ENCODE results near the gene MRTFA.
"Not testable (repeated sequence)": the region's sequence is repeated elsewhere in the genome, so short reads cannot be mapped to it uniquely, and the experiment has no call there.

Gene MRTFA

DNA sequence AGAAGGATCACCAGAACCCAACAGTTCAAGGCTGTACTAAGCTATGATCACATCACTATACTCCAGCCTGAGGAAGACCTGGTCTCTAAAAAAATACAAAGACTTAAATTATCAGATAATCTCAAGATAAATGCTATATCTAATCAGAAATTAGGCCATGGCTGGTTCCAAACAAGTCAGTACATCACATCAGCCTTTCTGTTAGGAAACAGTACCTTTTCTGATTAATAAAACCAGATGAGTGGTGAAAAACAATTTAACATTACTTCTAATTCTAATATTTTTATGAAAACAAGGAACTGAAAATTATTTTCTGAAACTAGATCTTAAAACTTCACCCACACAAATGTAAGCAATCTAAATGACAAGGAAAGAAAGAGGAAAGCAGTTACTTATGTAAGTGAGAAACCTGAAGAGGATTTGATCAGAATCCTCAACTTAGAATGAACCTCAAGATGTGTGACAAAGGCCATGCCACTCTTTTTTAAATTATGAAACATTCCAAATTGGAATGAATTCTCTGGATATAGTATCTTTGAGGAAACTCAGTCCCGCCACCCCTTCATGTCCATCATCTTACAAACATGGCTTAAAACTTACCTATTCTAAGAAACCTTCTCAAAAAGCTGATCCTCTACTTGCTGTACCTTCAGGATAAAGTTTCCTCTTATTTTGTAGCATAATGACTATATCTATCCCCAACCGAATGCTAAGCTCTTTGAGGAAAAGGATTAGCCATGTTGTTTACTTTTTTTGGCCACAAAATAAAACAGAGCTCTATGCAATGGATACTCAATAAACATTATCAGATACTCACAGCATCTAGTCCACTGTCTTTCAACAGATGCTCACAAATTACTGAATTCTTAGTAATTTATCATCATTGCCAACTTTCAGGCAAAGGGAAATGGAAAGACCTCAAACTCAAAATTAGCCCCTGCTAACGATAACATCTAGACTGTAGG lies 132.0 kb downstream of the MRTFA start:
- no peaks in the 10 kb centered on the region for H3K27me3 ChIP-seq (ENCODE audit: control insufficient read depth in 1 of 2, insufficient read depth in 2 of 2, low read length in 2 of 2)
- H3K36me3 ChIP-seq (ENCODE audit: control insufficient read depth in 1 of 2, insufficient read depth in 2 of 2, low read length in 2 of 2) = no peaks in the 10 kb centered on the region
- no peak overlapping the region for H3K9ac ChIP-seq (ENCODE audit: low read depth in 1 of 2, low read length in 2 of 2)
- H3K27ac ChIP-seq (ENCODE audit: low read depth, low read length) = no peak overlapping the region
- H3K9me3 ChIP-seq (ENCODE audit: control insufficient read depth in 1 of 2, low read length in 2 of 2) = no peaks in the 10 kb centered on the region
- peaks cover 13 to 24% of the 10 kb centered on the region in 2 donors for H3K4me1 ChIP-seq (ENCODE audit: control insufficient read depth in 1 of 2, insufficient read depth in 2 of 2, low read length in 2 of 2)
- no peak overlapping the region for H3K4me3 ChIP-seq (ENCODE audit: low read depth in 1 of 2, low read length in 2 of 2)

DNA sequence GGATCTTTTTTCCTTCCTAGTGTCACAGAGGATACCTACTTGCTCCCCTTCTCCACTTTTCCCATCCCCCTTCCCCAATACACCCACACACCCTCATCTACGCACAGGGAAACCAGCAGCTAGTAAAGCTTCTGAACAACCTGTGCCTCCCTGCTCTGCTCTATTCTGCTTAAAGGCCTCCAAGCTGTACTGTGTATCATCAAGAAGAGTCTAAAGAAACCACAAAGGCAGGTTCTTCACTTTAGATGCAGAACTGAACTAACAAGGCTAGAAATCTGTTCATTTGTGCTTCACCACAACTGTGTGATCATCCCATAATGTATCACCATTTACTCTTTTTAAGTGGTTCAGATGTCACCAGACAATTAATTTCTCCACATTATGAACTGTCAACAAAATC lies 133.6 kb downstream of the MRTFA start:
- H3K9me3 ChIP-seq (ENCODE audit: control insufficient read depth in 1 of 2, low read length in 2 of 2) = no peaks in the 10 kb centered on the region

DNA sequence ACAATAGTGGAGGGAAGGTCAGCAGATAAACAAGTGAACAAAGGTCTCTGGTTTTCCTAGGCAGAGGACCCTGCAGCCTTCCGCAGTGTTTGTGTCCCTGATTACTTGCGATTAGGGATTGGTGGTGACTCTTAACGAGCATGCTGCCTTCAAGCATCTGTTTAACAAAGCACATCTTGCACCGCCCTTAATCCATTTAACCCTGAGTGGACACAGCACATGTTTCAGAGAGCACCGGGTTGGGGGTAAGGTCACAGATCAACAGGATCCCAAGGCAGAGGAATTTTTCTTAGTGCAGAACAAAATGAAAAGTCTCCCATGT lies 136.1 kb downstream of the MRTFA start:
- peaks cover 0 to 25% of the 10 kb centered on the region in 2 donors for H3K4me1 ChIP-seq (ENCODE audit: control insufficient read depth in 1 of 2, insufficient read depth in 2 of 2, low read length in 2 of 2)
- not testable (repeated sequence) for H3K4me3 ChIP-seq (ENCODE audit: low read depth in 1 of 2, low read length in 2 of 2); H3K9me3 ChIP-seq (ENCODE audit: control insufficient read depth in 1 of 2, low read length in 2 of 2); H3K27ac ChIP-seq (ENCODE audit: low read depth, low read length); H3K27me3 ChIP-seq (ENCODE audit: control insufficient read depth in 1 of 2, insufficient read depth in 2 of 2, low read length in 2 of 2); H3K36me3 ChIP-seq (ENCODE audit: control insufficient read depth in 1 of 2, insufficient read depth in 2 of 2, low read length in 2 of 2); H3K9ac ChIP-seq (ENCODE audit: low read depth in 1 of 2, low read length in 2 of 2)

More for the DNA sequence above, 133.6 kb downstream of the MRTFA start:
- Histone ChIP-seq H3K9ac (ENCODE audit: low read depth in 1 of 2, low read length in 2 of 2) (no peak overlapping the region), H3K36me3 (ENCODE audit: control insufficient read depth in 1 of 2, insufficient read depth in 2 of 2, low read length in 2 of 2) (no peaks in the 10 kb centered on the region), H3K27me3 (ENCODE audit: control insufficient read depth in 1 of 2, insufficient read depth in 2 of 2, low read length in 2 of 2) (no peaks in the 10 kb centered on the region), H3K27ac (ENCODE audit: low read depth, low read length) (no peak overlapping the region), H3K4me3 (ENCODE audit: low read depth in 1 of 2, low read length in 2 of 2) (no peak overlapping the region), H3K4me1 (ENCODE audit: control insufficient read depth in 1 of 2, insufficient read depth in 2 of 2, low read length in 2 of 2) (peaks cover 0 to 22% of the 10 kb centered on the region in 2 donors)

GRCh38 chr22:40499209-40499623 lies 137.3 kb downstream of the MRTFA start:
- peaks cover 0 to 15% of the 10 kb centered on the region in 2 donors for H3K4me1 ChIP-seq (ENCODE audit: control insufficient read depth in 1 of 2, insufficient read depth in 2 of 2, low read length in 2 of 2)
- H3K9me3 ChIP-seq (ENCODE audit: control insufficient read depth in 1 of 2, low read length in 2 of 2) = no peaks in the 10 kb centered on the region
- no peaks in the 10 kb centered on the region for H3K27me3 ChIP-seq (ENCODE audit: control insufficient read depth in 1 of 2, insufficient read depth in 2 of 2, low read length in 2 of 2)
- no peak overlapping the region for H3K4me3 ChIP-seq (ENCODE audit: low read depth in 1 of 2, low read length in 2 of 2)
- H3K36me3 ChIP-seq (ENCODE audit: control insufficient read depth in 1 of 2, insufficient read depth in 2 of 2, low read length in 2 of 2) = no peaks in the 10 kb centered on the region
- no peak overlapping the region for H3K27ac ChIP-seq (ENCODE audit: low read depth, low read length)
- H3K9ac ChIP-seq (ENCODE audit: low read depth in 1 of 2, low read length in 2 of 2) = no peak overlapping the region

DNA sequence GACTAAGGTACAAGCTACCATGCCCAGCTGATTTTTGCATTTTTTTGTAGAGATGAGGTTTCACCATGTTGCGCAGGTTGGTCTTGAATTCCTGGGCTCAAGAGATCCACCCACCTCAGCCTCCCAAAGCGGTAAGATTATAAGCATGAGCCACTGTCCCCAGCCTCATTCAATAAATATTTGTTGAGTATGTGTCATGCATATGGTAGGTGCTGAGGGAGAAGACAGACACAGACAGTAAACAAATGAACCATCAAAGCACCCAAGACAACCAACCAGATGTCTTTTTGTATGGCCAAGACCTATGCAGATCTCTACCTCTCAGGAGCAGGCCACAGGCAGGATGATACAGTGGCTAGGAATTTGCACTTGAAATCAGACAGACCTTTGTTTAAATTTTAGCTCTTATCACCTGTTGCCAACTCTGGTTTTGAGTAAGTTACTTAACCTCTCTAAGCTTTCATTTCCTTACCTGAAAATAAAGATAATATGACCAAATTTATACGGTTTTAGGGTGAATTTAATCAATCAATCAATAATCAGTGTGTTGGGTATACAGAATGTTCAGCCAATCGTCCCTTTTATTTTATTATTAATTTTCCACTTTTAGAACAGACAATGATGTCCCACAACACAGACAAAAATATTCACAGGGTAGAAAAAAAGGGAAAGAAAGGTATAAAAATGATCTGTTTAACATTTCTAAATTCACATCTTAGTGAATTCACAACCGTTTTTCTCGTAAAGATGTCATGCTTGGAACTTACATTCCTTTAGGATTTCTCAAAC lies 137.9 kb downstream of the MRTFA start:
- H3K4me1 ChIP-seq (ENCODE audit: control insufficient read depth in 1 of 2, insufficient read depth in 2 of 2, low read length in 2 of 2) = peaks cover 0 to 15% of the 10 kb centered on the region in 2 donors
- no peak overlapping the region for H3K4me3 ChIP-seq (ENCODE audit: low read depth in 1 of 2, low read length in 2 of 2)
- H3K9ac ChIP-seq (ENCODE audit: low read depth in 1 of 2, low read length in 2 of 2) = no peak overlapping the region
- no peaks in the 10 kb centered on the region for H3K27me3 ChIP-seq (ENCODE audit: control insufficient read depth in 1 of 2, insufficient read depth in 2 of 2, low read length in 2 of 2)
- H3K9me3 ChIP-seq (ENCODE audit: control insufficient read depth in 1 of 2, low read length in 2 of 2) = no peaks in the 10 kb centered on the region
- H3K27ac ChIP-seq (ENCODE audit: low read depth, low read length) = no peak overlapping the region
- H3K36me3 ChIP-seq (ENCODE audit: control insufficient read depth in 1 of 2, insufficient read depth in 2 of 2, low read length in 2 of 2) = no peaks in the 10 kb centered on the region

DNA sequence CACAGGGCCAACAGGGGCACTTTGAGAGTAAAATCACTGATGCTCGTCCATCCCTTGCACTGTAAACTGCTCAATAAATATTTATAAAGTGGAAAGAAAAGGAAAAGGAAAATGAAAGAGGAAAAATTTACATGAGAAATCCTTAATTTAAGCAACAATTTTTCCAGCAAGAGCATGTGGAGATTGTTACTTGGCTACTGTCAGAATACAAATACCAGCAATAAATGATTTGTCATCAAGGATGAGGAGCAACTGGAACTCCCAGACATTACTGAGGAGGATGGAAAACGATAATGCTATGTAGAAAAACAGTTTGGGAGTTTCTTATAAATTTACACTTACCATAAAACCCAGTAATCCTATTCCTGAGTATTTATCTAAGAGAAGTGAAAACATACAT lies 143.1 kb downstream of the MRTFA start:
- no peaks in the 10 kb centered on the region for H3K9me3 ChIP-seq (ENCODE audit: control insufficient read depth in 1 of 2, low read length in 2 of 2)
- H3K4me3 ChIP-seq (ENCODE audit: low read depth in 1 of 2, low read length in 2 of 2) = no peak overlapping the region
- H3K27me3 ChIP-seq (ENCODE audit: control insufficient read depth in 1 of 2, insufficient read depth in 2 of 2, low read length in 2 of 2) = no peaks in the 10 kb centered on the region
- no peaks in the 10 kb centered on the region for H3K36me3 ChIP-seq (ENCODE audit: control insufficient read depth in 1 of 2, insufficient read depth in 2 of 2, low read length in 2 of 2)
- peaks cover 19 to 27% of the 10 kb centered on the region in 2 donors for H3K4me1 ChIP-seq (ENCODE audit: control insufficient read depth in 1 of 2, insufficient read depth in 2 of 2, low read length in 2 of 2)
- no peak overlapping the region for H3K9ac ChIP-seq (ENCODE audit: low read depth in 1 of 2, low read length in 2 of 2)
- H3K27ac ChIP-seq (ENCODE audit: low read depth, low read length) = no peak overlapping the region

GRCh38 chr22:40491990-40492631 lies 144.4 kb downstream of the MRTFA start:
- Histone ChIP-seq H3K27ac (ENCODE audit: low read depth, low read length) (no peak overlapping the region), H3K4me1 (ENCODE audit: control insufficient read depth in 1 of 2, insufficient read depth in 2 of 2, low read length in 2 of 2) (peaks cover 19 to 28% of the 10 kb centered on the region in 2 donors), H3K4me3 (ENCODE audit: low read depth in 1 of 2, low read length in 2 of 2) (no peak overlapping the region), H3K27me3 (ENCODE audit: control insufficient read depth in 1 of 2, insufficient read depth in 2 of 2, low read length in 2 of 2) (no peaks in the 10 kb centered on the region), H3K9ac (ENCODE audit: low read depth in 1 of 2, low read length in 2 of 2) (no peak overlapping the region), H3K36me3 (ENCODE audit: control insufficient read depth in 1 of 2, insufficient read depth in 2 of 2, low read length in 2 of 2) (no peaks in the 10 kb centered on the region), H3K9me3 (ENCODE audit: control insufficient read depth in 1 of 2, low read length in 2 of 2) (no peaks in the 10 kb centered on the region)

- Histone ChIP-seq H3K27ac (ENCODE audit: low read depth, low read length) (no peak overlapping the region), H3K36me3 (ENCODE audit: control insufficient read depth in 1 of 2, insufficient read depth in 2 of 2, low read length in 2 of 2) (peaks cover 0 to 4% of the 10 kb centered on the region in 2 donors)
Measured at GRCh38 chr22:40487663-40488249, 148.8 kb downstream of the MRTFA start.

DNA sequence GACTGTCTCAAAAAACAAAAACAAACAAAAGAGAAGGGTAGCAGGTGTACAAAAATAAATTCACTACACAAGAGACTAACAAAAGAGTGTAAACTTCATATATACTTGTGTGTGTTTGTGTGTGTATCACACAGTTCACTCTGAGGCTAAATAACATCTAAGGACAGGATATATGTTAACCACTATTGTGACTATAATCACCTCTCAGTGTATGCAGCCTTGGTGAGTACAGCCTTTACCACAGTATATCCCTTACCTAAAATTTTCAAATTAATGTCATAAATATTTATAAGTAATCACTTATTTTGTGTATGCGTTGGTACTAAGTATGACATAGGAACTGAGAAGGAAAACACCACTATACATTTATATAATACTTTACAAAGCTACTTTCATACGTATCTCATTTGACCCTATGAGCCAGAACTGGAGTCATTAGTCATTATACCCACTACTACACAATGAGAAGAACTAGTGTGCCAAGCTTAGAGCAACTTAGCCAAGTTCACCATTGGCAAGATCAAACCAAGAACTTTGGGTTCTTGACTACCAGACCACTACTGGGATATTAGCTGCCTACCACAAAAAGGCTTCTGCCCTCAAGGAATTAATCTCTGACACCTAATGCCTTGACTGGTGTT lies 149.4 kb downstream of the MRTFA start:
- Histone ChIP-seq H3K4me1 (ENCODE audit: control insufficient read depth in 1 of 2, insufficient read depth in 2 of 2, low read length in 2 of 2) (peaks cover 10 to 23% of the 10 kb centered on the region in 2 donors), H3K9me3 (ENCODE audit: control insufficient read depth in 1 of 2, low read length in 2 of 2) (no peaks in the 10 kb centered on the region), H3K36me3 (ENCODE audit: control insufficient read depth in 1 of 2, insufficient read depth in 2 of 2, low read length in 2 of 2) (peaks cover 0 to 4% of the 10 kb centered on the region in 2 donors), H3K9ac (ENCODE audit: low read depth in 1 of 2, low read length in 2 of 2) (no peak overlapping the region), H3K27me3 (ENCODE audit: control insufficient read depth in 1 of 2, insufficient read depth in 2 of 2, low read length in 2 of 2) (no peaks in the 10 kb centered on the region), H3K4me3 (ENCODE audit: low read depth in 1 of 2, low read length in 2 of 2) (no peak overlapping the region), H3K27ac (ENCODE audit: low read depth, low read length) (no peak overlapping the region)

More at GRCh38 chr22:40487663-40488249, 148.8 kb downstream of the MRTFA start:
- H3K27me3 ChIP-seq (ENCODE audit: control insufficient read depth in 1 of 2, insufficient read depth in 2 of 2, low read length in 2 of 2) = no peaks in the 10 kb centered on the region
- no peak overlapping the region for H3K4me3 ChIP-seq (ENCODE audit: low read depth in 1 of 2, low read length in 2 of 2)
- H3K4me1 ChIP-seq (ENCODE audit: control insufficient read depth in 1 of 2, insufficient read depth in 2 of 2, low read length in 2 of 2) = peaks cover 15 to 24% of the 10 kb centered on the region in 2 donors
- no peak overlapping the region for H3K9ac ChIP-seq (ENCODE audit: low read depth in 1 of 2, low read length in 2 of 2)
- H3K9me3 ChIP-seq (ENCODE audit: control insufficient read depth in 1 of 2, low read length in 2 of 2) = no peaks in the 10 kb centered on the region
